ENCODE data around the gene RAF1.

- TF ChIP-seq CTCF (conservative IDR thresholded peaks at IDR 0.05 in 1 of 2, IDR thresholded peaks at IDR 0.05 in 1 of 2; ENCODE audit: low read depth in 1 of 2, low read length in 2 of 2) (no peak), EZH2 (IDR thresholded peaks at IDR 0.05; ENCODE audit: low read length, missing control alignments) (no peak)
Measured at GRCh38 chr3:12653747-12654146, 10.2 kb downstream of the RAF1 start.

Measured in fibroblast of lung (primary cell).